ENCODE measurements around the gene NFKB2. TPM values are rescaled to one million over a fixed set of nuclear protein-coding genes. Genes with fewer than 3 reads are reported as not detected.

Gene NFKB2
- total and polyA plus RNA-seq, 2 donors (not counting 1 experiment from before 2014, with no cell fraction given), result 7.6 to 23.3 TPM

DNA sequence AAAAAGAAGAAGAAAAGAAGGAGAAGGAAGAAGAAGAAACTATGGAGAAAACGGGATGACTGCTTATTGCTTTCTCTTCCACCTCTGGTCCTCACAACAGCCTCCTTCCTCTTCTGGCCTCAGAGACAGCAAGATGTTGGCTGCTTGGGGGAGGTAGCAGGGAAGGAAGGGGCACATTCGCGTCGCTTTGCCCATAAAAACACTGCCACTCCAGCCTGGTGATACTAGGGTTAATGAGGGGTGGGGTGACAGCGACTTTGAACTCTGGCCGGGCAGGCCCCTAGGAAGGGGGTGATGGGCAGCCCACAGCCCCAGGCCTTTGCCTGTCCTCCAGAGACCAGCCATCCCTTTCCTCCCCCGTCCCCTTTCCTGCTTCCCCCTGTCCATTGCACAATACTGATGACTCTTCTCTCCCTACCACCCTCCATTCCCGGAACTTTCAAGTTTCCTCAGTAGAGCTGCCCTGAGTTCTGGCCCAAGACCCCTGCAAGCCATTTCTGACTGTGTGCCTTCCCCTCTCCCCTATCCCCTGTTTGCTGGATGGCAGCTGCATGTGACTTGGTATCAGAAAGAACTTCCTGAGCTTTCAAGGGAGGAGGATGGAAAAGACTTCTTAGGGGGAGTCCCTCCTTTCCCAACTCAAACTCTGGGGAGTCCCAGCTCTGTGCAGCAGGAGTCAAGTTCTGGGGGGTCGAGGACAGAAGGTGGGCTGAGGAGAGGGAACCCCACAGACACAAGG is 39.1 kb downstream of the NFKB2 start:
- H3K36me3 ChIP-seq (ENCODE audit: control insufficient read depth, insufficient read depth, low read length), result no peaks in the 10 kb centered on the region
- no peak overlapping the region for H3K4me2 ChIP-seq (ENCODE audit: extremely low read depth, insufficient read depth, low read length)
- no peak overlapping the region for H3K9ac ChIP-seq (ENCODE audit: insufficient read depth, low read length)
- H2AFZ ChIP-seq (ENCODE audit: low read length), result peak overlapping the region; percentile 63
- H4K20me1 ChIP-seq (ENCODE audit: control insufficient read depth, extremely low read depth, insufficient read depth, low read length), result no peaks in the 10 kb centered on the region
- H3K9me3 ChIP-seq (ENCODE audit: control insufficient read depth, insufficient read depth, low read depth, low read length), result no peaks in the 10 kb centered on the region
- H3K79me2 ChIP-seq (ENCODE audit: control insufficient read depth, insufficient read depth, low read length), result peaks cover 7% of the 10 kb centered on the region
- H3K4me3 ChIP-seq (replicated peaks in 1 of 4; ENCODE audit: control extremely low read depth in 1 of 4, insufficient read depth in 1 of 4, low read depth in 3 of 4, low read length in 4 of 4), result no peak overlapping the region
- no peaks in the 10 kb centered on the region for H3K27me3 ChIP-seq (ENCODE audit: control insufficient read depth, insufficient read depth, low read length)
- peak; percentile 59 to 61 for DNase-seq (ENCODE audit: low read depth in 2 of 2)
- TF ChIP-seq, protein P1, sequence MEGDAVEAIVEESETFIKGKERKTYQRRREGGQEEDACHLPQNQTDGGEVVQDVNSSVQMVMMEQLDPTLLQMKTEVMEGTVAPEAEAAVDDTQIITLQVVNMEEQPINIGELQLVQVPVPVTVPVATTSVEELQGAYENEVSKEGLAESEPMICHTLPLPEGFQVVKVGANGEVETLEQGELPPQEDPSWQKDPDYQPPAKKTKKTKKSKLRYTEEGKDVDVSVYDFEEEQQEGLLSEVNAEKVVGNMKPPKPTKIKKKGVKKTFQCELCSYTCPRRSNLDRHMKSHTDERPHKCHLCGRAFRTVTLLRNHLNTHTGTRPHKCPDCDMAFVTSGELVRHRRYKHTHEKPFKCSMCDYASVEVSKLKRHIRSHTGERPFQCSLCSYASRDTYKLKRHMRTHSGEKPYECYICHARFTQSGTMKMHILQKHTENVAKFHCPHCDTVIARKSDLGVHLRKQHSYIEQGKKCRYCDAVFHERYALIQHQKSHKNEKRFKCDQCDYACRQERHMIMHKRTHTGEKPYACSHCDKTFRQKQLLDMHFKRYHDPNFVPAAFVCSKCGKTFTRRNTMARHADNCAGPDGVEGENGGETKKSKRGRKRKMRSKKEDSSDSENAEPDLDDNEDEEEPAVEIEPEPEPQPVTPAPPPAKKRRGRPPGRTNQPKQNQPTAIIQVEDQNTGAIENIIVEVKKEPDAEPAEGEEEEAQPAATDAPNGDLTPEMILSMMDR (conservative IDR thresholded peaks at IDR 0.05 in 1 of 2, IDR thresholded peaks at IDR 0.05 in 1 of 2; ENCODE audit: low read depth in 1 of 2, low read length in 2 of 2), result no peak
- TF ChIP-seq EZH2 (IDR thresholded peaks at IDR 0.05; ENCODE audit: low read length, missing control alignments), result no peak
- H3K27ac ChIP-seq (ENCODE audit: insufficient read depth, low read length), result no peak overlapping the region
- H3K4me1 ChIP-seq (ENCODE audit: control insufficient read depth, extremely low read depth, insufficient read depth, low read length), result peaks cover 11% of the 10 kb centered on the region

DNA sequence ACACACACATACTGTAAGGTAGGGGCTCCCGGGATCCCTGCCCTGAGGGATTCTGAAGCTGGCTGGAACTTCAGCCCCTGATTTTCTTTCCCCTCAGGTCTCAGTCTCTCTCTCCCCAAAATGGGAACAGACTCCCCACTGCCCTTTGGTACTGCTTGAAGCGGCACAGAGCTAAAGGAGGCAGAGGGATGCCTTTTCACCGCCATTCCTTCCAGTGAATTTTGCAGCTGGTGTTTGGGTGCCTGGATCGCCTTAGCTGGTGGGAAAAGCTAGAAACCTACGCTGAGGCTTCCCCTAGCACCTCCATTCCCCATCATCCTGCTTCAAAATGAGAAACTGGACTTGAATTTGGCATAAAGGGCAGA is 39.6 kb downstream of the NFKB2 start:
- H3K79me2 ChIP-seq (ENCODE audit: control insufficient read depth, insufficient read depth, low read length), result peaks cover 7% of the 10 kb centered on the region
- DNase-seq (ENCODE audit: low read depth in 2 of 2), result no peak
- peak overlapping the region; percentile 63 for H2AFZ ChIP-seq (ENCODE audit: low read length)
- H3K27ac ChIP-seq (ENCODE audit: insufficient read depth, low read length), result no peak overlapping the region
- H3K4me2 ChIP-seq (ENCODE audit: extremely low read depth, insufficient read depth, low read length), result peak overlapping the region; percentile 57
- H4K20me1 ChIP-seq (ENCODE audit: control insufficient read depth, extremely low read depth, insufficient read depth, low read length), result no peaks in the 10 kb centered on the region
- no peaks in the 10 kb centered on the region for H3K9me3 ChIP-seq (ENCODE audit: control insufficient read depth, insufficient read depth, low read depth, low read length)
- H3K4me1 ChIP-seq (ENCODE audit: control insufficient read depth, extremely low read depth, insufficient read depth, low read length), result peaks cover 11% of the 10 kb centered on the region
- H3K27me3 ChIP-seq (ENCODE audit: control insufficient read depth, insufficient read depth, low read length), result no peaks in the 10 kb centered on the region
- no peaks in the 10 kb centered on the region for H3K36me3 ChIP-seq (ENCODE audit: control insufficient read depth, insufficient read depth, low read length)
- H3K4me3 ChIP-seq (replicated peaks in 1 of 4; ENCODE audit: control extremely low read depth in 1 of 4, insufficient read depth in 1 of 4, low read depth in 3 of 4, low read length in 4 of 4), result peak overlapping the region in 1 of 4 experiments; percentile 53
- H3K9ac ChIP-seq (ENCODE audit: insufficient read depth, low read length), result no peak overlapping the region
- TF ChIP-seq, protein P1 (conservative IDR thresholded peaks at IDR 0.05 in 1 of 2, IDR thresholded peaks at IDR 0.05 in 1 of 2; ENCODE audit: low read depth in 1 of 2, low read length in 2 of 2), result no peak
- TF ChIP-seq EZH2 (IDR thresholded peaks at IDR 0.05; ENCODE audit: low read length, missing control alignments), result no peak

DNA sequence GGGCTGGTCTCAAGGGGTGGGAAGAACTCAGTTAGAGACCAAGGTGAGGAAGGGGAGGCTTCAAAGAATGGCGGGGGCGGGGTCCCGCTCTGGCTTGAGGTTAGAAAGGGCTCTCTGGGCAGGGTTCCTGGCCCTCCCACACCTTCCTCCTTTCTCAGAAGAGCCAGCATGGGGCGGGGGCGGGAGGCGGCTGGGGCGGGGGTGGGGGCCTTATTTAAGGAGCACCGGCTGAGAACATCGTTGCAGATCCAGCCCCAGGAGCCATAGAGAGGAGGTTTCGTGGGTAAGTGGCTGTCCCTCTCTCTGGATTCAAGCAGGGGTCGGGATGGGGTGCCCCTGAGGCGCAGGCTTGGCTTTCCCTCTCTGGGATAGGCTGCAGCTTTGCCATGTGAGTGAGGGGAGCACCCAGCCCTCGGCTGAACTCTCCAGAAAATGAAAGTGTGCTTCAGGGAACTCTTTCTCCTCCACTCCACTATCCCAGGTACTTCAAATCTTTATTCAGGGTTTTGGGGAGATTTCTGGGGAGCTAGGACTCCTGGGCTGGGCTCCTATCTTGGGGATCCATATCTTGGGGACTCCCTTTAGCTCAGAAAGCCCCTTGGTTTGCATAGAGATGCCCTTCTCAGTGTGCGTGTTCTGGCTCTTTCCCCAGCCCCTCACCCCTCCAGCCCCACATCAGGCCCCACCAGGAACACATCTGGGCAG is 40.2 kb downstream of the NFKB2 start:
- no peak for TF ChIP-seq EZH2 (IDR thresholded peaks at IDR 0.05; ENCODE audit: low read length, missing control alignments)
- TF ChIP-seq, protein P1 (conservative IDR thresholded peaks at IDR 0.05 in 1 of 2, IDR thresholded peaks at IDR 0.05 in 1 of 2; ENCODE audit: low read depth in 1 of 2, low read length in 2 of 2), result no peak
- no peak for DNase-seq (ENCODE audit: low read depth in 2 of 2)
- Histone ChIP-seq H3K4me2 (ENCODE audit: extremely low read depth, insufficient read depth, low read length) (peak overlapping the region; percentile 79), H3K27ac (ENCODE audit: insufficient read depth, low read length) (no peak overlapping the region), H4K20me1 (ENCODE audit: control insufficient read depth, extremely low read depth, insufficient read depth, low read length) (no peaks in the 10 kb centered on the region), H3K27me3 (ENCODE audit: control insufficient read depth, insufficient read depth, low read length) (no peaks in the 10 kb centered on the region), H3K9ac (ENCODE audit: insufficient read depth, low read length) (no peak overlapping the region), H3K4me3 (replicated peaks in 1 of 4; ENCODE audit: control extremely low read depth in 1 of 4, insufficient read depth in 1 of 4, low read depth in 3 of 4, low read length in 4 of 4) (peak overlapping the region; percentile 15 to 53 (median 30)), H3K9me3 (ENCODE audit: control insufficient read depth, insufficient read depth, low read depth, low read length) (no peaks in the 10 kb centered on the region), H3K36me3 (ENCODE audit: control insufficient read depth, insufficient read depth, low read length) (no peaks in the 10 kb centered on the region), H3K79me2 (ENCODE audit: control insufficient read depth, insufficient read depth, low read length) (peaks cover 7% of the 10 kb centered on the region), H3K4me1 (ENCODE audit: control insufficient read depth, extremely low read depth, insufficient read depth, low read length) (peaks cover 11% of the 10 kb centered on the region), H2AFZ (ENCODE audit: low read length) (peak overlapping the region; percentile 54)

Data from fibroblast of lung (primary cell).